HepG2 (cell line): Measurements from ENCODE around the gene NDUFAF5.

Experiments
- ATF3 ChIP-seq: sonication (generic); formaldehyde crosslinking; IDR thresholded peaks from 2 replicates; pipeline ENCODE4 v1.4.0; 2020; ENCODE audit warnings: missing genetic modification reagents
- GFI1 ChIP-seq: sonication (generic); formaldehyde crosslinking; IDR thresholded peaks from 2 replicates; pipeline ENCODE4 v1.5.0; 2020; ENCODE audit warnings: missing genetic modification reagents, mild to moderate bottlenecking, borderline replicate concordance
- POLR2AphosphoS5 ChIP-seq: IDR thresholded peaks from 2 replicates; pipeline ENCODE4 v1.6.1; 2012; ENCODE audit warnings: low read depth, low read length
- TAF15 ChIP-seq: fragments of 200-400 bp; formaldehyde crosslinking; IDR thresholded peaks from one replicate; pipeline ENCODE4 v1.6.1; 2018; ENCODE audit warnings: mild to moderate bottlenecking, low read depth, low read length; ENCODE audit not compliant: poor library complexity, severe bottlenecking
- ZNF253 ChIP-seq: sonication (generic); formaldehyde crosslinking; IDR thresholded peaks from 2 replicates; pipeline ENCODE4 v1.8.0; 2022; ENCODE audit warnings: mild to moderate bottlenecking, missing genetic modification reagents, borderline replicate concordance
- ZNF670 ChIP-seq: sonication (generic); formaldehyde crosslinking; IDR thresholded peaks from 2 replicates; pipeline ENCODE4 v1.8.0; 2022; ENCODE audit warnings: mild to moderate bottlenecking, missing genetic modification reagents, borderline replicate concordance
- TF ChIP-seq, protein P1 (sequence below): IDR thresholded peaks from 2 replicates; pipeline ENCODE4 v1.6.1; 2012; ENCODE audit warnings: inconsistent platforms
- TF ChIP-seq, protein P2 (sequence below): sonication (generic); formaldehyde crosslinking; IDR thresholded peaks from 2 replicates; pipeline ENCODE4 v1.4.0; 2020; ENCODE audit warnings: missing genetic modification reagents, mild to moderate bottlenecking, borderline replicate concordance
- TF ChIP-seq, protein P3 (sequence below): sonication (generic); formaldehyde crosslinking; IDR thresholded peaks from 2 replicates; pipeline ENCODE4 v1.5.0; 2020; ENCODE audit warnings: mild to moderate bottlenecking, missing genetic modification reagents, moderate library complexity

DNA sequence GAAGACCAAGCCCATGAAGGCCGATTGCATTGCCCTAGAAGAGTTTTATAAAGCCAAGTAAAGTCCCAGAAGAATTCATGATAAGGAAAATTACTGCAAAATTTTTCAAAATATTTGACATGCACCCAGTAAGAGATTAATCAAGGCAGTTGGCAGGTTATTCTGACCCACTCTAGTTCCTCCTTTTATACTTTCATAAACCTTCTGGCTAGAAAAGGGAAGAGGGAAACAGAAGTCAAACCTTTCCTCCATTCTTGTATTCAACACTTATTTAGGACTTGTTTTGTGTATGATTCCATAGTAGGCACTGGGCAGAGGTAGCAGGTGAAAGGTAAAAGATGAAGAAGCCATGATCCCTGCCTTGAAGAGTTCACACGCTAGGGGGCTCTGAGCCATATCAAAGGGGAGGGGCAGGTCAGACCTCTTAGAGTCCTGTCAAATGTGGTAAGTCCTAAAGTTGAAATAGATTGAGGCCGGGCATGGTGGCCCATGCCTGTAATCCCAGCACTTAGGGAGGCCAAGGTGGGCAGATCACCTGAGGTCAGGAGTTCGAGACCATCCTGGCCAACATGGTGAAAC, 85.4 kb downstream of the NDUFAF5 start:
- TF ChIP-seq, protein P1, sequence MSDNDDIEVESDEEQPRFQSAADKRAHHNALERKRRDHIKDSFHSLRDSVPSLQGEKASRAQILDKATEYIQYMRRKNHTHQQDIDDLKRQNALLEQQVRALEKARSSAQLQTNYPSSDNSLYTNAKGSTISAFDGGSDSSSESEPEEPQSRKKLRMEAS, result no peak
- no peak for TF ChIP-seq ZNF670 (CRISPR knock-in tag)
- TF ChIP-seq, protein P2, sequence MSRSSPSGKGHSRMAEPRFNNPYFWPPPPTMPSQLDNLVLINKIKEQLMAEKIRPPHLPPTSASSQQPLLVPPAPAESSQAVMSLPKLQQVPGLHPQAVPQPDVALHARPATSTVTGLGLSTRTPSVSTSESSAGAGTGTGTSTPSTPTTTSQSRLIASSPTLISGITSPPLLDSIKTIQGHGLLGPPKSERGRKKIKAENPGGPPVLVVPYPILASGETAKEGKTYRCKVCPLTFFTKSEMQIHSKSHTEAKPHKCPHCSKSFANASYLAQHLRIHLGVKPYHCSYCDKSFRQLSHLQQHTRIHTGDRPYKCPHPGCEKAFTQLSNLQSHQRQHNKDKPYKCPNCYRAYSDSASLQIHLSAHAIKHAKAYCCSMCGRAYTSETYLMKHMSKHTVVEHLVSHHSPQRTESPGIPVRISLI (CRISPR knock-in tag), result no peak
- TF ChIP-seq, protein P3, sequence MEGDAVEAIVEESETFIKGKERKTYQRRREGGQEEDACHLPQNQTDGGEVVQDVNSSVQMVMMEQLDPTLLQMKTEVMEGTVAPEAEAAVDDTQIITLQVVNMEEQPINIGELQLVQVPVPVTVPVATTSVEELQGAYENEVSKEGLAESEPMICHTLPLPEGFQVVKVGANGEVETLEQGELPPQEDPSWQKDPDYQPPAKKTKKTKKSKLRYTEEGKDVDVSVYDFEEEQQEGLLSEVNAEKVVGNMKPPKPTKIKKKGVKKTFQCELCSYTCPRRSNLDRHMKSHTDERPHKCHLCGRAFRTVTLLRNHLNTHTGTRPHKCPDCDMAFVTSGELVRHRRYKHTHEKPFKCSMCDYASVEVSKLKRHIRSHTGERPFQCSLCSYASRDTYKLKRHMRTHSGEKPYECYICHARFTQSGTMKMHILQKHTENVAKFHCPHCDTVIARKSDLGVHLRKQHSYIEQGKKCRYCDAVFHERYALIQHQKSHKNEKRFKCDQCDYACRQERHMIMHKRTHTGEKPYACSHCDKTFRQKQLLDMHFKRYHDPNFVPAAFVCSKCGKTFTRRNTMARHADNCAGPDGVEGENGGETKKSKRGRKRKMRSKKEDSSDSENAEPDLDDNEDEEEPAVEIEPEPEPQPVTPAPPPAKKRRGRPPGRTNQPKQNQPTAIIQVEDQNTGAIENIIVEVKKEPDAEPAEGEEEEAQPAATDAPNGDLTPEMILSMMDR (CRISPR knock-in tag), result peak; percentile 40
- TF ChIP-seq ATF3, result no peak
- no peak for TF ChIP-seq POLR2AphosphoS5
- no peak for TF ChIP-seq TAF15
- no peak for TF ChIP-seq ZNF253
- TF ChIP-seq GFI1 (CRISPR knock-in tag), result no peak
